Measurements from ENCODE around the gene OR2J3.
A peak's percentile ranks its signal among the peaks of the same experiment; 100 is the strongest.
"Not testable (repeated sequence)": the region's sequence is repeated elsewhere in the genome, so short reads cannot be mapped to it uniquely, and the experiment has no call there.

OR2J3 gene

GRCh38 chr6:29107758-29108157 is at the start of gene OR2J3:
TSS of gene OR2J3 (plus strand) at chr6:29108058. CDS start at chr6:29111891, 3,833 bp downstream.
- DNase-seq, result no peak

GRCh38 chr6:29071831-29072723 is 35.8 kb upstream of the OR2J3 start:
- DNase-seq, result peak; percentile 23

DNA sequence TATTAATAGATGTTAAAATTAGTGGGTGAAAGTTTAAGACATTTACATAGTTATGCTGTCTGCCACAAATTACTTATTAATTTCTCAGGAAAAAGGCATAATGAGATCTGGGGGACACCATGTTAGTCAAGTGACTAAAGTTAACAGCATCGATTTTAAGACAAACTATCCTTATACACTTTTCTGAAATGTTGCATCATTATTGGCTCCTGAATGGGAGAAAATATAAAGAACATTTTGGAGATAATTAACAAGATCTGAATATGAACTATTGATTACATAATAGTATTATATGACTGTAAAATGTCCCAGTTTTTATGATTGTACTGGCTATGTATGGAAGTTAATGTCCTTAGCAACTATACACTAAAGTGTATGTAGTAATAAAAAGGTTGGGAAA is 28.7 kb upstream of the OR2J3 start:
- no peak for DNase-seq

DNA sequence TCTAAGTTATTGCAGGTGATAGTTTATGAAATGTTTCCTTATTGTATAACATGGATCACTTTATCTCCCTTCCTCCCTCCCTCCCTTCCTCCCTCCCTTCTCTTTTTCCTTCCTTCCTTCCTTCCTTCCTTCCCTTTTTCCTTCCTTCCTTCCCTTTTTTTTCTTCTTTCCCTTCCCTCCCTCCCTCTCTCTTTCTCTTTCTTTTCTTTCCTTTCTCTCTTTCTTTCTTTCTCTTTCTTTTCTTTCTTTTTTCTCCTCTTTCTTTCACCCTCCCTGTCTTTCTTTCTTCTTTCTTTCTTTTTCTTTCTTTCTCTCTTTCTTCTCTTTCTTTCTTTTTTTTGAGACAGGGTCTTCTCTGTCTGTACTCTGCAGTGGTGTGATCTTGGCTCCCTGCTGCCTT is 26.5 kb upstream of the OR2J3 start:
- DNase-seq, result no peak

DNA sequence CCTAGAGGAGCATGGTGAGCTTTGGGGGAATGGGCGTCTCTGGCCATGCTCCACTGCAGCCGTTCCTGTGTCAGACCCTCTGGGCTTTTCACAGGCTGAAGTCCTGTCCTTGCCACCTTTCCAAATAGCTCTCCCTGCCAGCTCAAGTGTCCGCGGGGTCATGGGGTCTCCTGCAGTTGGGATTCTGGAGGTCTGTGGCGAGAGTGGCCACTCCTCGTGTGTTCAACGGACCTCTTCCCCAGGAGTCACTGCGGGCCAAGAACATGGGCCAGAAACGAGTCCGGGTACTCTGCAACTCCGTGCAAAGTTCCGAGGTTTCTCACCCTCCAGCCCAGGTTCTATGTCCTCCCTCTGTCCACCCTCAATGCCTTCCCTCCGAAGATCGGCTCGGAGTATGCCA is 25.4 kb upstream of the OR2J3 start:
- DNase-seq, result no peak

- DNase-seq, result no peak
Measured at GRCh38 chr6:29087213-29087612, 20.6 kb upstream of the OR2J3 start, which contains the start of gene OR2B3. TSS of gene OR2B3 (minus strand) at chr6:29087313. CDS start at chr6:29087248, 65 bp downstream.

GRCh38 chr6:29092957-29093356 is 14.9 kb upstream of the OR2J3 start:
- no peak for DNase-seq

DNA sequence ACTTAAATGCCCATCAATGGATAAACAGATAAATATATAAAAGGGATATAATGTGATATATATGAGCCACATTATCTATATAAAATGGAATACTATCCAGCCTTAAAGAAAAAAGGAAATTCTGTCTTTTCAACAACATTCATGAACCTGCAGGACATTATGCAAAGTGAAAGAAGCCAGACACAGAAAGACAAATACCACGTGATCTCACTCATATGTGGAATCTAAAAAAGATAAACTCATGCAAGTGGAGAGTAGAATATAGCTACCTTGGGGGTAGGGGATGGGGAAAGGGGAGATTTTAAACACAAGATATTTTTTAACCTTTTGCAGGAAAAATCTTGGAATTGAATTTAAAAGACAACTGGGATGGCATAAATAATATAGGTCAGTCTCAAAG is 10.1 kb upstream of the OR2J3 start:
- DNase-seq, result no peak

DNA sequence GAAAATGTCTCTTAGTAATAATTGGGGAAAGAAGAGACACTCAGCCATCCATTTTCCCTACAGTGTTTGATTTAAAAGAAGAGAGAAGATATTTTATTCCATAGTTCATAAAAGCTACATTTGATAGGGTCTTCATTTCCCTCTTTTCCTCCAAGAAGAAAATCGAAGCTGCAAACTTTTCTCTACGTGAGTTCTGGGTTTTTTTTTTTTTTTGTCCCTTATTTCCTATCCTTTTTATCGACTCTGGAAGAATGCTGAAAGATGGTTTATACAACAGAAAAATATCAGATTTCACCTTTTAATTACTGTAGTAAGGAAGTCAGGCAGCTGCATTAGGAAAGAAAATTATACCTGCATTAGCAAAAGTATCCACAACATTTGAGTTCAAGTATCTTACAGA is 8.7 kb upstream of the OR2J3 start, which contains the start of gene OR2J1:
OR2J1 (plus strand) TSS at position 301 of the 400 bp plus-strand sequence. CDS start 1,453 bp downstream, outside the sequence.
- no peak for DNase-seq

GRCh38 chr6:29112135-29112534 is 4.3 kb downstream of the OR2J3 start:
- DNase-seq, result no peak

GRCh38 chr6:29114964-29115363 is 7.1 kb downstream of the OR2J3 start:
- not testable (repeated sequence) for DNase-seq

DNA sequence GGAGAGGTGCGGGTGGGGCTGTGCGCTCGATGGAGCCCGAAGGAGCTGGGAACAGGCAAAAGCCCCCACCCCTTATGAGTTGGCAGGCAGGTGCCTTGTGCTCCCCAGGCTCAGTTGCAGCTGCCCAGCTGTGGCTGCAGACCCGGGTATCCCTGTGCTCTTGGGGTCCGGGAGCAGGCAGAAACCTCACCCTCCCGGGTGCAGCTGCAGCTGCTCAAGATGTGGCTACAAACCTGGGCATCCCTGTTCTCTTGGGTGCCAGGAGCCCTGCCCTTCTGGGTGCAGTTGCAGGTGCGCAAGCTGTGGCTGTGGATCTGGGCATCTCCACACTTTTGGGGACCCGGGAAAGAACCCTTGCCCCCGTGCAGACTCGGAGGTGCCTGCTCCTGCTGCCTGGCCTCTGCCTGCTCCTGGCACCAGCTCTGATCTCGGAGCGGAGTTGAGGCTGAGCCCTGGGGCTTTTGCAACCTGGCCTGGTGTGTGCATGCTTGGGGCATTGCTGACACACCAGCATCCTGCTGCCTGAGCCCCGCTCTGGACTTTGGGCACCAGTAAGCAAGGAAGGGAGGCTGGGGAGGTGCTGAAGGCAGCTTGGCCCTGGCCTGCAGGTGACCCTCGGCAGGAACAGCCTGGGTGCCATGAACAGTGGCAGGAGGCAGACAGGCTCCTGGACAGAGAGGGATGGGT is 21.6 kb downstream of the OR2J3 start:
- no peak for DNase-seq

DNA sequence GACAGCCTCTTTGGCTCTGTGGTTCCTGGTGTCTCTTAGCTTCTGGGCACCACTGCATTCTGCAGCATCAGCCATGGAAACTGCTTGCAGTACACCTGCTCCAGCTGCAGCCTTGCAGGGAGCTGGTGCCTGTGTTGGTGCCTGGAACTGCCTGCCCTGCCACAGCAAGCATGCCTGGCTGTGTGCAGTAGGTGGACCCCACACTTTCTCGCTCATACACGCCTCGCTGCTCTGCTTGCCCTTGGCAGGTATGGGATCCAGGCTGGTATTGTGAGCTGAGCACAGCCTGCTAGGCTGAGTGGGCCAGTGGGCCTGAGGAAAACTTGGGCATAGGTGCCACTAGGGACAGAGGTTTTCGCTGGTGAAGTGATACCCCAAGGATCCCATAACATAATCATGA is 22.8 kb downstream of the OR2J3 start:
- DNase-seq, result no peak

- no peak for DNase-seq
Measured at GRCh38 chr6:29131691-29132090, 23.8 kb downstream of the OR2J3 start.

DNA sequence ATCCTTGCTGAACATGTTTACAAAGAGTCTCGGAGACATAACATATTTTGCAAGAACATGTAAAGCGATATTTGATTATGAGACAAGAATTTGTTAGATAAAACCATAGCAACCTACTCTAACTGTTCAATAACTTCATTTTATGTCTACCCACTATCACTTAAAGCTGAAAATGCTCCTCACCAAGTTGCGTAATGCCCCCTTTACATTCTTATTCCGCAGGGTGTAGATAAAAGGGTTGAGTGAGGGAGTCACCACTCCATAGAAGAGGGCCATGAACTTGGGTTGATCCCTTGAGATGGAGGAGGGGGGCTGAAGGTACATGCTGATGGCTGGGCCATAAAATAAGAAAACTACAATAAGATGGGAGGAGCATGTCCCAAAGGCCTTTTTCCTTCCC is 29.9 kb downstream of the OR2J3 start:
- DNase-seq, result no peak

- DNase-seq, result no peak
Measured at GRCh38 chr6:29141606-29142005, 33.7 kb downstream of the OR2J3 start.

DNA sequence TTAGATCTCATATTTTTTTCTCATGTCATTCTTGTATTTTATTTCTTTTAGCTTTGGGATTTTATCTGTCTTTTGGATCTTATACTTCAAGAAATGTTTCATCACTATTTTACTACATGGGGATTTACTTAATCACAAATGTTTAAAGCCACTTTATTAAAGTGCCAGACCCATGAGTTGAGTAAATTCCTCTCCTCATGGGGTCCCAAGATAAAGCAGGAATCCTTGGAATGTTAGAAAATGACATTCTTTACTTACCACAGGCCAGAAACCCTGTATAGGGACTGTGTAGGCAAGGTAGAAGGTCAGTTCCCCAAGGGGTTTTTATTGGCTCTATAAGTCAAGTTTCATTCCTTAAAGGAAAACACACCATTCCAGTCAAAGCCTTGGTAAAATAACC is 34.5 kb downstream of the OR2J3 start:
- DNase-seq, result no peak

- no peak for DNase-seq
Measured at GRCh38 chr6:29146179-29146578, 38.3 kb downstream of the OR2J3 start.

DNA sequence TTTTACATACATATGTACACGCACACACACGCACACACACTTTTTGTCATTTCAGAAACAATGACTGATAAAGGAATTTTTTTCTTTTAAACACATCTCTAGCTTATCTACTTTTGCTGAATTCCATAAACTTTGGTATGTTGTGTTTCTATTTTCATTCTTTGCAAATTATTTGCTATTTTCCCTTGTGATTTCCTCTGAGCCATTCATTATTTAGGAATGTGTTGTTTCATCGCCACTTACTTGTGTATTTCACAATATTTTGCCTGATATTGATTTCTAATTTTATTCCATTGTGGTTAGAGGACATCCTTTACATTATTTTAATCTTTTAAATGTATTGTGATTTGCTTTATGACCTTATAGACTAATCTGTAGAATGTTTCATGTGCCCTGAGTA is 39.2 kb downstream of the OR2J3 start:
- no peak for DNase-seq

DNA sequence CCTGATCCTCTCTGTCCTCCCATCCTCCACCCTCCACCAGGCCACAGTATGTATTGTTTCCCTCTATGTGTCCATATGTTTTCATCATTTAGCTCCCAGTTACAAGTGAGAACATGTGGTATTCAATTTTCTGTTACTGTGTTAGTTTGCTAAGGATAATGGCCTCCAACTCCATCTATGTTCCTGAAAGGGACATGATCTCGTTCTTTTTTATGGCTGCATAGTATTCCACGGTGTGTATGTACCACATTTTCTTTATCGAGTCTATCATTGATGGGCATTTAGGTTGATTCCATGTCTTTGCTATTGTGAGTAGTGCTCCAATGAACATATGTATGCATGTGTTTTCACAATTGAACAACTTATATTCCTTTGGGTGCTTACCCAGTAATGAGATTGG is 41.6 kb downstream of the OR2J3 start:
- DNase-seq, result not testable (repeated sequence)

DNA sequence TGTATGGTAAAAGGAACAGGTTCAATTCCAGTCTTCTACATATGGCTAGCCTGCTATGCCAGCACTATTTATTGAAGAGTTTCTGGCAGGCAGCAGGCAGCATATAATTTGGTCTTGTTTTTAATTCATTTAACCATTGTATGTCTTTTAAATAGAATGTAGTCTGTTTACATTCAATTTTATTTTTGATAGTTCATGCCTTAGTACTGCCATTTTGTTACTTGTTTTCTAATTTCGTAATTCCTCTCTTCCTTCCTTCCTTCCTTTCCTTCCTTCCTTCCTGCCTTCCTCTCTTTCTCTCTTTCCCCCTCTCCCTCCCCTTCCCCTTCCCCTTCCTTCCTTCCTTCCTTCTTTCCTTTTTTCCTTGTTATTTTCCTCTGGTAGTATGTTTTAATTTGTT is 45.2 kb downstream of the OR2J3 start:
- no peak for DNase-seq

GRCh38 chr6:29155182-29155581 is 47.3 kb downstream of the OR2J3 start:
- not testable (repeated sequence) for DNase-seq

GRCh38 chr6:29159922-29160321 is 52.1 kb downstream of the OR2J3 start:
- not testable (repeated sequence) for DNase-seq

Measured in stimulated activated CD8-positive, alpha-beta memory T cell treated with anti-CD3 and anti-CD28 coated beads, Interleukin-4, amount 100 ng/mL, for 48 hours (primary cell).